IgD-negative memory B cell (primary cell): ENCODE measurements around the gene SLC17A1. TPM values are rescaled to one million over a fixed set of nuclear protein-coding genes. Genes with fewer than 3 reads are reported as not detected.
"Not testable (repeated sequence)": the region's sequence is repeated elsewhere in the genome, so short reads cannot be mapped to it uniquely, and the experiment has no call there.

Experiments
- H3K27ac Mint-ChIP-seq, 3 donors: one replicate each; pipeline ENCODE4 v1.8.0; 2020 to 2022; ENCODE audit warnings: mild to moderate bottlenecking in 3 of 3, mixed read lengths in 3 of 3, moderate library complexity in 1 of 3
- H3K27me3 Mint-ChIP-seq: one replicate; pipeline ENCODE4 v1.8.0; 2021; ENCODE audit warnings: mixed read lengths
- H3K36me3 Mint-ChIP-seq: one replicate; pipeline ENCODE4 v1.8.0; 2020; ENCODE audit warnings: mild to moderate bottlenecking, mixed read lengths
- H3K4me1 Mint-ChIP-seq, 3 donors: one replicate each; pipeline ENCODE4 v1.8.0; 2020 to 2022; ENCODE audit warnings: mixed read lengths in 3 of 3, mild to moderate bottlenecking in 1 of 3
- H3K4me3 Mint-ChIP-seq, 4 donors: one replicate each; pipeline ENCODE4 v1.8.0; 2020 to 2022; ENCODE audit warnings: mild to moderate bottlenecking in 4 of 4, mixed read lengths in 4 of 4, moderate library complexity in 3 of 4
- H3K9me3 Mint-ChIP-seq, 3 donors: one replicate each; pipeline ENCODE4 v1.8.0; 2020 to 2021; ENCODE audit warnings: mixed read lengths in 3 of 3, mild to moderate bottlenecking in 1 of 3
- polyA plus RNA-seq: library from polyadenylated mRNA; unstranded; fragments of 300-500 nt; fragmentation: Illumina TruSeq; gene quantifications from one replicate; pipeline ENCODE4 v1.2.3, GENCODE V29; 2021

SLC17A1 gene
- polyA plus RNA-seq, 1 donor from 2014 or later: not detected

DNA sequence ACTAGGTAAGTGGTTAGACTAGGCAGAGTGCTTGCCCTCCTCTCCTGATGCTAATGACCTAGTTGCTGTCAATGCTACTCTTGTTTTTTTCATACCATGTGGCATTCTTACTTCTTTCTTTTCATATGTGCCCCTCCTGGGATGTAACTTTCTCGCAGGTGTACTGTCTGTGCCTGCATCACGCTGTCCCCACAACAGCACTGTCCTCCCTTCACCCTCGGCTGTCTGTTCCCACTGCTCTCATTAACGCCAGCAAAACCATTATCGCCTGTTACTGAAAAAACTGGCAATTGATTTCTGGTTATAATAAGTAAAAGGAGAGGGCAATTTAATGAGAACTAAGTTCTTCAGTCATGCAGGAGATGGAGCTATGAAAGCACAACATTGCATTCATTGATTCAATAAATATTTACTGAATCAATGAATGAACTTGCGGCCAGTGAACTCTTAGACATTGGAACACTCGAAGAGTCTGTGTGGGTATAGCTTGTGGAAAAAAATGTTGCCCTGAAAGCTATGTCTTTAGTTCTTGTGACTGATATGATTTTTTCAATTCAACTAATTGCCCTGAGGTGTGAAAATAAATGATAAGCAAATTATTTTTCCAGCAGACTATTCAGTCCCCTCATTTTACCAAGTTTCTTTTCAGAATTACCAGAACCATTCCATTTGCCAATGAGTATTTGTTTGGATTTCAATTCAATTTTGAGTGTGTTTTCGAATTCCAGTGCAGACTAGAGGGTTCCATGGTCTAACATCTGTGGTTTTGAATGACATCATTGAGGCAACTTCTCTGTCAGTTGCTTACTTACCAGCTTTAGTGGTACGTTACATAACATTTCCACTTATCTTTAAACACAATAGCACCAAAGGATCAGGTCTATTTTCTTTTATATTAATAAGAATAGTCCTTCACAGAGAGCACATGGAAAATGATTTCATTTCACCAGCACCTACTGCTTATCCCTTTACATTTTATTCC lies 75.2 kb downstream of the SLC17A1 start:
- Mint-ChIP-seq H3K4me1 (no peaks in the 10 kb centered on the region), H3K4me3 (no peak overlapping the region), H3K36me3 (no peaks in the 10 kb centered on the region), H3K27me3 (peaks cover 7% of the 10 kb centered on the region), H3K27ac (peak overlapping the region in 1 of 3 donors; percentile 28), H3K9me3 (peaks cover 0 to 2% (median 0%) of the 10 kb centered on the region in 3 donors)

- Mint-ChIP-seq H3K36me3 (no peaks in the 10 kb centered on the region), H3K27ac (no peak overlapping the region), H3K4me3 (no peak overlapping the region)
Observed at GRCh38 chr6:25755483-25755882, 76.4 kb downstream of the SLC17A1 start.

GRCh38 chr6:25754535-25754934 lies 77.3 kb downstream of the SLC17A1 start, which contains the start of gene SLC17A4:
SLC17A4 (plus strand) TSS chr6:25754742; CDS start chr6:25761963, 7,221 bp downstream.
- H3K36me3 Mint-ChIP-seq: no peaks in the 10 kb centered on the region
- H3K27ac Mint-ChIP-seq: no peak within 1 kb of the TSS
- peaks cover 6% of the 10 kb centered on the region for H3K27me3 Mint-ChIP-seq
- peaks cover 6 to 7% (median 6%) of the 10 kb centered on the region in 3 donors for H3K4me1 Mint-ChIP-seq
- no peak within 1 kb of the TSS for H3K4me3 Mint-ChIP-seq
- peaks cover 0 to 2% (median 0%) of the 10 kb centered on the region in 3 donors for H3K9me3 Mint-ChIP-seq

More at GRCh38 chr6:25755483-25755882, 76.4 kb downstream of the SLC17A1 start:
- H3K27me3 Mint-ChIP-seq: peaks cover 6% of the 10 kb centered on the region
- H3K9me3 Mint-ChIP-seq: peaks cover 0 to 2% (median 0%) of the 10 kb centered on the region in 3 donors
- H3K4me1 Mint-ChIP-seq: peaks cover 0 to 1% (median 0%) of the 10 kb centered on the region in 3 donors

DNA sequence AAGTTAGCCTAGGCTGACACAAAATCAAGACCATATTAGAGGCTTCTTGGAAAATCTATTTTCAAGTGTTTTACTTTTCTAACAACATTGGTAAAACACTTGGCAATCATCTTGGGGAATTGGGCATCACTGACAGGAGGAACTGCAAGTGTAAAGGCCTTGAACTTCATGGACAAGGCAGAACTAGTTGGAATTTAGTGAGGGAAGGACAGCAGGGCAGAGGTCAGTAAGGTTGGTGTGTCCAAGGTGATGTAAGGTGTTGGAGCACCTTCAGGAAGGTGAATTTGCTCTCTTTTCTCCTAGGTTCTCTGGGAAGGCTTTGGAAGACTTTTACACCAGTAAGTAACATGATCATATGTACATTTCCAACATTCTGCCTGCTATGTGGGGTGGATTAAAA lies 78.8 kb downstream of the SLC17A1 start:
- Mint-ChIP-seq H3K27ac (peak overlapping the region in 1 of 3 donors; percentile 82), H3K4me1 (peaks cover 7% of the 10 kb centered on the region in 3 donors), H3K27me3 (peaks cover 3% of the 10 kb centered on the region), H3K36me3 (no peaks in the 10 kb centered on the region), H3K4me3 (no peak overlapping the region), H3K9me3 (peaks cover 0 to 2% (median 0%) of the 10 kb centered on the region in 3 donors)

DNA sequence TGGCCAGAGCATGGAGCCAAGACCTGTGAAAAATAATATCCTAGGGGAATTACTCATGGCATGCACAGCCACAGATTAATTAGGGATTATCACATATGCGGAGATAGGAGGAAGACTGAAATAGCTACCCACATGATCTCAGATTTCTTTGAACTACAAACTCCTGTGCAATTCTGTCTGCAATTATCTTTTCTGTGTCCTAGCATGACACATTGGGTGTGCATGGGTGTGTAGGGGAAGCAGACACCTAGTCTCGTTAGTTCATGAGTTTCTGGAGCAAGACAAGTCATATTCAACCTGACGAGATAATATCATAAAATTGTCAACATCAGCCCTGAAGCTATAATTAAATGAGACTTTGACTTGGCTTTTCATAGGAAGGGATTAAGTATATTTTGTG lies 80.9 kb downstream of the SLC17A1 start:
- Mint-ChIP-seq H3K27ac (no peak overlapping the region), H3K36me3 (no peaks in the 10 kb centered on the region)

DNA sequence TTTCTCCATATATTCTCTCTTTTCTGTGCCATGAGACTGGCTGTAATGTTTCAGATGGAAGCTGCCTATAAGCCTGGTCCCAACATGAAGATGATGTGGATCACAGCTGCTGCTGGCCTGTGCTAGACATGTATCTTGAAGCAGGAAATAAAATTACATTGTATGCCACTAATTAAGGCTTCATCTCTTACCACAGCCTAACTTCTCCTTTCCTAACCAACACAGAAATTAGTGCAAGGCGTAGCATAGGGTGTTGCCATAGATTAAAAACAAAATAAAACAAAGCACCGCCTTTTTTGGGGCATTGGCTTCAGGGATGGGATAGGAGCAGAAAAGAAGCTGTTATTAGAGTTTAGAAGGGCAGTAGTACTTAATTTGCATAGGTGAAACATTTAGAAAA lies 82.0 kb downstream of the SLC17A1 start:
- H3K27me3 Mint-ChIP-seq: peaks cover 1% of the 10 kb centered on the region
- H3K4me1 Mint-ChIP-seq: peaks cover 7% of the 10 kb centered on the region in 3 donors
- no peaks in the 10 kb centered on the region for H3K36me3 Mint-ChIP-seq
- no peak overlapping the region for H3K4me3 Mint-ChIP-seq
- H3K9me3 Mint-ChIP-seq: peaks cover 0 to 2% (median 0%) of the 10 kb centered on the region in 3 donors
- peak overlapping the region in 1 of 3 donors; percentile 36 for H3K27ac Mint-ChIP-seq

More for the DNA sequence above, 80.9 kb downstream of the SLC17A1 start:
- Mint-ChIP-seq H3K4me3 (no peak overlapping the region), H3K27me3 (peaks cover 1% of the 10 kb centered on the region), H3K4me1 (peaks cover 7% of the 10 kb centered on the region in 3 donors), H3K9me3 (peaks cover 0 to 2% (median 0%) of the 10 kb centered on the region in 3 donors)

GRCh38 chr6:25748601-25749517 lies 83.0 kb downstream of the SLC17A1 start:
- not testable (repeated sequence) for H3K27ac Mint-ChIP-seq, H3K27me3 Mint-ChIP-seq, H3K9me3 Mint-ChIP-seq, H3K36me3 Mint-ChIP-seq
- peaks cover 7 to 10% (median 7%) of the 10 kb centered on the region in 3 donors for H3K4me1 Mint-ChIP-seq
- peak overlapping the region in 1 of 4 donors; percentile 53 for H3K4me3 Mint-ChIP-seq

GRCh38 chr6:25748049-25748448 lies 83.8 kb downstream of the SLC17A1 start:
- no peak overlapping the region for H3K27ac Mint-ChIP-seq
- H3K9me3 Mint-ChIP-seq: peaks cover 0 to under 1% (median 0%) of the 10 kb centered on the region in 3 donors

GRCh38 chr6:25747477-25747876 lies 84.4 kb downstream of the SLC17A1 start:
- no peak overlapping the region for H3K4me3 Mint-ChIP-seq
- no peak overlapping the region for H3K27ac Mint-ChIP-seq
- no peaks in the 10 kb centered on the region for H3K36me3 Mint-ChIP-seq
- peaks cover 7 to 10% (median 7%) of the 10 kb centered on the region in 3 donors for H3K4me1 Mint-ChIP-seq
- H3K27me3 Mint-ChIP-seq: no peaks in the 10 kb centered on the region
- no peaks in the 10 kb centered on the region for H3K9me3 Mint-ChIP-seq

More at GRCh38 chr6:25748049-25748448, 83.8 kb downstream of the SLC17A1 start:
- no peaks in the 10 kb centered on the region for H3K36me3 Mint-ChIP-seq
- peaks cover 7 to 10% (median 7%) of the 10 kb centered on the region in 3 donors for H3K4me1 Mint-ChIP-seq
- peak overlapping the region in 1 of 4 donors; percentile 53 for H3K4me3 Mint-ChIP-seq
- H3K27me3 Mint-ChIP-seq: no peaks in the 10 kb centered on the region

DNA sequence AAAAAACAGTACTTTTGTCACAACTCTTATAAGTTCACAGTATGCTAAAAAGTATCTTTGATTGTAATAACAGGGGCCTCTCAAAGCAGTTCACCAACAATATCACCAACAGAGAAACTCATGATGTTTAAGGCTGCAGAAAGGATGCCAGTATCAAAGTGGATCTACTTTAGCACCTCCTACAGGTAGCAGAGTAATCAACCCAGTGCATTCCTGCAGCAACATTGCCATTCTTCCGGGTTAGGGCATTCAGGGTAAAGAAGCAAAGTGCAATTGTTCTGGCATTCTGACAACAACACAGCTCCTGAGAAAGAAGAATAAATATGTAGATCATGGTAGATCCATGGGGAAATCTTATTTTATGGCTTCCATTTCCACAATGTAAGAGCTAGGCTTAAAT lies 84.9 kb downstream of the SLC17A1 start:
- H3K36me3 Mint-ChIP-seq: no peaks in the 10 kb centered on the region
- no peak overlapping the region for H3K4me3 Mint-ChIP-seq
- peaks cover 0 to under 1% (median under 1%) of the 10 kb centered on the region in 3 donors for H3K9me3 Mint-ChIP-seq
- no peaks in the 10 kb centered on the region for H3K27me3 Mint-ChIP-seq
- peaks cover 7 to 11% (median 7%) of the 10 kb centered on the region in 3 donors for H3K4me1 Mint-ChIP-seq
- no peak overlapping the region for H3K27ac Mint-ChIP-seq

DNA sequence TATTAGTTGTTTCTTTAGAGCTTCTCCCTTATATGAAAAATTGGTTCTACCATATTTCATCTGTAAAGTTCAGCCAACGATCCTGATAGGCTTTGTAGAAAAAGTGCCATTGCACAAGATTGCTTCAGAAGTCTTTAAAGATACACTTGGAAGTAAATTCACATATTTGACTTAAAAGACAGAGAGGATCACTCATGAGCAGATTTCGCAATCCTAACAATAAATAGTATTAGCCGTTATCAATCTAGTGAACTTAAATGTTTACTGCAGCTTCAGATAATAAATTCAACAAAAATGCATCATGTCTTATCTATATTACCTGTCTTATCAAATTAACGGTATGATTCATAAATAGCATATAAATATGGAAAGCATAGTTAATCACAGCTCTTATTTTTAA lies 86.0 kb downstream of the SLC17A1 start:
- Mint-ChIP-seq H3K27ac (no peak overlapping the region), H3K36me3 (no peaks in the 10 kb centered on the region), H3K4me3 (no peak overlapping the region), H3K9me3 (peaks cover under 1 to 5% (median 3%) of the 10 kb centered on the region in 3 donors), H3K4me1 (peaks cover 7 to 12% (median 7%) of the 10 kb centered on the region in 3 donors), H3K27me3 (no peaks in the 10 kb centered on the region)

DNA sequence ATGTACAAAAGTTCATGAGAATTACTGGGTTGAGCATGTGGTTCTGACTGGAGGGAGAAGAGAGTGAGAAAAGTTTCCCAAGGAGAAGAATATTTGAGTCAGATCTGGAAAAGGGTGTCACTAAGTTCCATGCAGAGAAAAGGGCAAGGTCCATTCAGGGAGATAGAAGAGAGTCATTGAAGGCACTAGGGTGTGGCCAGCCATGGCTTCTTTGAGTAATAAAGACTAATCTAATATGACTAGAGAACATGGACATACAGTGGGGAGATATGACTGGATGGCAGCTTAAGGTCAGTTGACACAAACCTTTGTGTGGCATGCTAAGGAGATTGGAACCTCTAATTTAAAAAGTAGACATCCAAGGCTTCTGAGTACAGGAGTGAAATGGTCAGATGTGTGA lies 88.0 kb downstream of the SLC17A1 start:
- H3K9me3 Mint-ChIP-seq: peaks cover 3 to 5% (median 4%) of the 10 kb centered on the region in 3 donors
- no peaks in the 10 kb centered on the region for H3K27me3 Mint-ChIP-seq
- H3K4me1 Mint-ChIP-seq: peaks cover 0 to 6% (median 0%) of the 10 kb centered on the region in 3 donors
- no peak overlapping the region for H3K27ac Mint-ChIP-seq
- H3K36me3 Mint-ChIP-seq: no peaks in the 10 kb centered on the region
- no peak overlapping the region for H3K4me3 Mint-ChIP-seq

DNA sequence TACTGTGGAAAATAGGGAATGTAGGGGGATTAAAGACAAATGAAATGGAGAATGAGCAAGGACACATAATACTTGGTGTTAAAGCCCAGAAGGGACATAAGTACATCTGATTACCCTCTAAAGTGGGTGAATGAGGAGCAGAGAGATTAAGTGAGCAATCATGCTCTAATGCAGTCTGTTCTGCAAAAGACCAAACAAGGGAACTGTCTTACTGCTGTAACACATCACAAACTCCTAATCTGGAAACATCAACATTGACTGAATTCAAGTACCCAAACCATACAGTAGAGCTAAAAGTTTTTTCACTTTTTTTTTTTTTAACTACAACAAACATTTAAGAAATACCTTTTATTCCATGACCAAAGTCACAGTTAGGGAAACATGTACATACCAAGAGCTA lies 96.6 kb downstream of the SLC17A1 start:
- Mint-ChIP-seq H3K36me3 (no peaks in the 10 kb centered on the region), H3K27me3 (peaks cover 9% of the 10 kb centered on the region), H3K9me3 (peaks cover 5 to 13% (median 10%) of the 10 kb centered on the region in 3 donors), H3K4me1 (no peaks in the 10 kb centered on the region), H3K27ac (no peak overlapping the region), H3K4me3 (no peak overlapping the region)
